Umbilical cord (tissue), 2 donors: ENCODE measurements around the gene YEATS2. TPM values are rescaled to one million over a fixed set of nuclear protein-coding genes. Genes with fewer than 3 reads are reported as not detected.
"Not testable (repeated sequence)": the region's sequence is repeated elsewhere in the genome, so short reads cannot be mapped to it uniquely, and the experiment has no call there.

Experiments used
- DNase-seq: peaks from one replicate; pipeline ENCODE4 v3.0.0-alpha.2; 2015; ENCODE audit warnings: low spot score
- total RNA-seq: library from RNA; depleted of rRNA; stranded (reverse); fragments of >200 nt; gene quantifications from one replicate; pipeline ENCODE4 v1.2.3, GENCODE V29; 2014; ENCODE audit warnings: low replicate concordance; ENCODE audit not compliant: insufficient read depth

Gene YEATS2
- total RNA-seq, 1 donor from 2014 or later, result 25.3 TPM

- not testable (repeated sequence) for DNase-seq
These were observed 78.9 kb downstream of the YEATS2 start for GRCh38 chr3:183776451-183776850.

GRCh38 chr3:183777016-183777618 lies 79.5 kb downstream of the YEATS2 start:
- no peak for DNase-seq

DNA sequence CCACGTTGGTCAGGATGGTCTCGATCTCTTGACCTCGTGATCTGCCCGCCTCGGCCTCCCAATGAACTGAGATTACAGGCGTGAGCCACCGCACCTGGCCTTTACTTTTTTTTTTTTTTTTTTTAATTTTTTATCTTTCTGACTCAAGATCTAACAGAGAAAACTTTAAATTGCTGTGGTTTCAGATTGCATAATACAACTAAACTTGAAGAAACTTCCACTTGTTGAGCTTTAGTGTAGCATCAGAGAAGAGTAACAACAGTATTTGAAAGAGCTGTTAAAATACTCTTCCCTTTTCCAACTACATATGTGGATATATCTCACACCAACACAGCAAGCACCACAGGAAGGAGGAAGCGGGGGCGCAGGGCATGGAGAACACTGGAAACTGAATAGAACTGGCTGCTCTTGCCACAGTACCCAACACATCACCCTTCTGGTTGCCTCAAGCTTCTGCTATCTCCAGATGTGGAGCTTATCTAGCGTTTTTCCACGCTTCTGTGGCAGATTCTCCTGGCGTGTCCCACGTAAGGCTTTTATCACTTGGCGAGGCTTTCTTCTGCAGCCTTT lies 82.4 kb downstream of the YEATS2 start:
- no peak for DNase-seq

- no peak for DNase-seq
These were observed 83.6 kb downstream of the YEATS2 start for GRCh38 chr3:183781246-183781645.

DNA sequence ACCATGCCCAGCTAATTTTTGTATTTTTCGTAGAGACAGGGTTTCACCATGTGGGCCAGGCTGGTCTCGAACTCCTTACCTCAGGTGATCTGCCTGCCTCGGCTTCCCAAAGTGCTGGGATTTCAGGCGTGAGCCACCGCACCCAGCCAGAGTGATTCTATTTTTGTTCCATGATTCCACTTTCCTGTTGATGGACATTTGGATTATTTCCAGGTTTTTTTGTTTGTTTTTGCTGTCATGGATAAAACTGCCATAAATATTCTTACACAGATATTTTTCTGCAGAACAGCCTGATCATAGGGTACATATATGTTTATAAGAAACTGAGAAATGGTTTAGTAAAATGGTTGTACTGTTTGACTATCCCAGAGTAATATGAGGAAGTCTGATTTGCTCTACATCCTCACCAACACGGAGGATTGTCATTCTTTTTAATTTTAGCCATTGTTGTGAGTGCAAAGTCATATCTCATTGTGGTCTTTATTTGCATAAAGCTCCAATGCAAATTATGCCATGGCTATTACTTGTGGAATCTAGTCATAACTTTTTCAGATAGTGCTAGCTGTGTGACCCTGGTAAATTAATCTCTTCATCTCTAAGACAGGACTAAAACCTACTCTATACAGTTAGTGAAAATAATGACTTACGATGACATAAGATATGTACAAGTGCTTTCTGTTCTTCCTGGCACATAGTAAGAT lies 85.1 kb downstream of the YEATS2 start:
- no peak for DNase-seq

- DNase-seq, result not testable (repeated sequence)
These were observed 86.9 kb downstream of the YEATS2 start for GRCh38 chr3:183784503-183784902.

GRCh38 chr3:183789826-183790225 lies 92.2 kb downstream of the YEATS2 start:
- DNase-seq, result no peak

DNA sequence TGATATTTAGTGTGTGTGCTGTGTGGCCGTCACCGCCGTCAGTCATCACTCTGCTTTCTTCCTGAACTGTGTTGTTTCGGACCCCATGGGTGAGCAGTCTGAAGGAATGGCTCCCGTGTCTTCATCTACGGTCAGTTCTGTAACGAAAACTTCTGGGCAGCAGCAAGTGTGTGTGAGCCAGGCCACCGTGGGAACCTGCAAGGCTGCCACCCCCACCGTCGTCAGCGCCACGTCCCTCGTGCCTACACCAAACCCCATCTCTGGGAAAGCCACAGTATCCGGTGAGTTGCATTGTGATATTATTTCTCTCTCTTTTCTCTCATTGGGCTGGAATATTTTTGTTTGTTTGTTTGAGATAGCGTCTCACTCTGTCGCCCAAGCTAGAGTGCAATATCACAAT lies 93.1 kb downstream of the YEATS2 start:
- DNase-seq, result no peak

DNA sequence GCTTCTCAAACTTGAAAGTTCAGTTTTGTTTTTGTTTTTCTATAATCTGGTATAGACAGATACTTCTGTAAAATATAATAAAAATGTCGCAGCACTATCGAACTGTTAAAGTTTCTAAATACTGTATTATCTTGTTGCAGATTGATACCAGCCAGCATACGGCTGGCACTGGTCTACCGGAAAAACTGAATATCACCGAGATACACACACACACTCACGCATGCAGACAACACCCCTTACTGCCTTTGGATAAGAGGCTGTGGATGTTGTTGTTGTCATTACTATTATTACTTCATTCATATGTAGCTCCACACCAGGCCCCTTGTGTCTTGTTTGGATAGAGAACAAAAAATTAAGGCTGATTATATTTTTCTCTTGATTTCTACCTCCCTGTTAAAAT lies 95.4 kb downstream of the YEATS2 start:
- DNase-seq, result no peak

DNA sequence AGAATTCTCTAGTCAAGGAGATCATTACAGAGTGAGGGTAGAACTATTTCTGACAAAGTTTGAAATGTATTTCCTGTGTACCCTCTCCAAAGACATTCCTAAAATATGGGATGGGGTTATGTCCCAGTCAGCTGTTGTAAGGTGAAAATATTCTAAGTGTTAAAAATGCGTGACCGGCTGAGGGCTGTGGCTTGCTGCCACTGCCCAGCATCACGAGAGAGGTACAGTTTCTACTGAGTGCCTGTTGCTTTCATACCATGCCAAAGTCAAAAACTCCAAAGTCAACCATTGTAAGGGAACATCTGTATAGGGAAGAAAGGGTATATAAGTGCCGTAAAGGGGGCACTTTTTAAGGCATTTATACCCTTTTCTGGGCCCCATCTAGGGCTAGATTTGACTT lies 96.9 kb downstream of the YEATS2 start:
- DNase-seq, result no peak

GRCh38 chr3:183796372-183796771 lies 98.8 kb downstream of the YEATS2 start:
- no peak for DNase-seq

- no peak for DNase-seq
These were observed 100.4 kb downstream of the YEATS2 start for GRCh38 chr3:183797996-183798395.

- no peak for DNase-seq
These were observed 101.9 kb downstream of the YEATS2 start for GRCh38 chr3:183799461-183799860.

DNA sequence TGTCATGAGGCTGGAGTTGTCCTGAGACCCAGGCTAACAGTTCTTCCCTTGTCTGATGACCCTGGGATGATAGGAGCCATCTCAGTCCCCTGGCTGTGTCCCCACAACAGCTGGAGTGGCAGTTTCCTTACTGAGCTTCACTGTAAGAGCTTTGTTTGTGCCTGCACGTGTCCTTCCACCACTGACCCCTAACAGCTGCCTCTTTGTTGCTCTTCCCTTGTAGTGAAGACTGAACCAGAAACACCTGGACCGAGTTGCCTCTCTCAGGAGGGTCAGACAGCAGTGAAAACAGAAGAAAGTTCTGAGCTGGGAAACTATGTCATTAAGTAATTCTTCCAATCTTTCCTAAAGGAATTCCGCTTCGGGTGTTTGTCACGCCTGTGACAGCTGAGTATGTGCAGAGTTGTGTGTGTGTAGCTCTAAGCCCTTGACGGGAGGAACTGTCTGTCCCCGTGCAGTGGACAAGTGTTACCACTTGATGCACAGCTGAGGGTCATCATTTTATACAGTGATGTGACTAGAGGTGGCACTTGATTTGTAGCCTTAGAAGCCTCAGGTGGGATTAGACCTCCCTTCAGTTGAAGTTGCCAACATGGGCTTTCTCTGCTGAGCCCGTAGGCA lies 102.8 kb downstream of the YEATS2 start:
- DNase-seq, result no peak

DNA sequence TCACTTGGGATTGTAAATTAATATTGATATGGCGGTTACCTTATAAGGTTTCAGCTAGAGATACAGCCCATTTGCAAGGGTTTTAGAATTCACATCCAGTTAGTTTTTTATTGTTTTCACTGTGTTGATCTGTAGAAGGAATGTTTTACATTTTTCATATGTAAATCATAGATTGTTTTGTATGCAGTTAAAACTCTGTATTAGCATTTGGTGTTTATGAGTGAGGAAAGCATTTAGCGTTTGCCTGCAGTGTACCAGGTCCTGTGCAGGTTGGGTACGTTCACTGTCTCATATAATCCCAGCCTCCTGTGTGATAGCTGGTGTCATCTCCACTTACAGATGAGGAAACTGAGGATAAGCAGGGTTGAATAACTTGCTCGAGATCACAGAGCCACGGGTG lies 104.0 kb downstream of the YEATS2 start:
- DNase-seq, result no peak

DNA sequence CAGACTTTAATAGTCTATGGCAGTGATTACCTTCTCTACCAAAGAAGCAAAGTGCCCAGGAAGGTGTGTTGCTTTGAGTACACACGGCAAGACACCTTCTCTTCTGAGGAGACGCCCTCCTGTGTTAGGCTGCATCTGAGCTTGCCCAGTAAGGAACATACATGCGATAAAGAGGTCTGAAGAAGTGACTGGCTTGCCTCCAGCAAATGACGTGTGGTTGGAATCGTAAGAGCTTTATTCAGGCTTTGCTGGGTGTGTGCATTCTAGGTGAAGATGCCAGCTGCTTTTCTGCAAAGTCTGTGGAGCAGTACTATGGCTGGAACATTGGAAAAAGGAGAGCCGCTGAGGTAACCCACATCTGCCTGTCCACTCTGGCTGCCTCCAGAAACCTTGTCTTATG lies 105.4 kb downstream of the YEATS2 start:
- peak; percentile 49 for DNase-seq

GRCh38 chr3:183807209-183807728 lies 109.7 kb downstream of the YEATS2 start:
- no peak for DNase-seq

DNA sequence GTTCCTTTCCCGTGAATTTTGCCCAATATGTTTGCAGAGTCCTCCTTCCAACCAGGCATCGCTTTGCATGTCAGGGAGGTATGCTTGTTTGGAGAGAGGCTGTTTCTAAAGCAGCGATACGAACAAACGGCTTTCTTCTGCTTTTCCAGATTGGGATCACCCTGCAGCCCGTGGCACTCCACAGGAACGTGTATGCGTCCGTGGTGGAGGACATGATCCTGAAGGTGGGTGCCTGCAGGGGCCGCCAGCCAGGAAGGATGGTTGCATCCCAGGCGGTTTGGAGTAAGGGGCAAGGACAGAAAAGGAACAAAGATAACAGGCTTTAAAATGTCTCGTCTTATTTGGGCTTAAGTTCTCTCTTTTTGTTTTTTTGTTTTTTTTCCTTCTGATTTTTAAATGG lies 110.3 kb downstream of the YEATS2 start:
- DNase-seq, result no peak

GRCh38 chr3:183808355-183808754 lies 110.8 kb downstream of the YEATS2 start:
- no peak for DNase-seq

- DNase-seq, result no peak
These were observed 111.7 kb downstream of the YEATS2 start for GRCh38 chr3:183809270-183809669.

DNA sequence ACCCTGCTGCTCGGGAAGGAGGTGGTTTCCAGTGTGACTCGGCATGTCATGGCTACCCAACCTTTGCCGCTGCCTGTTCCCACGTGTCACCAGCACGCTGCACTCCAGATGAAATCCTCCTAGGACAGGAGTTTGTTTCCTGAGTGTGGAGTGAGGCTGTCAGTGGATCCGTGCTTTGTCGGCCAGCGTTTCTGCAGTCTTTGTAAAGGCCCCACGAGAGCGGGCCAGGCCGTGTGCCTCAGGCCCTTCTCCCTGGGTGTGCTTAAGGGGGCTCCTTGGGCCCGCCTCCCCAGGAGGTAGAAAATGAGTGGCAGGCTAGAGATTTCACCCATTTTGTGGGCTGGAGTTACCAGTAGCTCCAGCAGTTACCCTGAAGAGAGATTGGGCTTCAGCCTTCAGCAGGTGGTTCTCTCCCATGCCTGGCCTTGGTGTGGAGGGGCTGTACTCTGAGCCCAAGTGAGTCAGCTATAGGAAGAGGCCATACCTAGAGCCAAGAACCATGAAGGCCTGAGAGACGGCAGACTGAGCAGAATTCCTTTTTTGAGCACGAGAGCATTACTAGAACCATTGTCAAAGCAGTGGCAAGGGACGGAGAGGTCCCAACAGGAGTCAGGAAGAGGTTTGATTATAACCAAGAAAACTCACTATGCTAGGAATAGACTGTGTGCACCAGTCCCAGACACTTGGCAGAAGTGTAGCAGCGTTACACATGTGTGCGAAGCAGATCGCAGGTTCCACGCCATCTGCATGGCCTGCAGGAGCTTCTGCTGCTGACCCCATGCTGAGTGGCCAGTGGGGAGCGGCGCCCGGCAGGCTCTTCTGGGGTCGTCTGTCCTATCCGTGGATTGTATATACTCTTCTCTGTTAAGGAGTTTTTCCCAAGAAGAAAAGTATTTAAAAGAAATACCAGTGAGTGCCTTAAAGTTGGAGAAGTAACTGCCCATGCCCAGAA lies 113.3 kb downstream of the YEATS2 start:
- no peak for DNase-seq
